Measurements from ENCODE around the gene FAM234B. TPM values are rescaled to one million over a fixed set of nuclear protein-coding genes. Genes with fewer than 3 reads are reported as not detected.

FAM234B gene
- total and polyA plus RNA-seq, 2 donors (not counting 1 experiment from before 2014, with no cell fraction given): 2.6 to 8.2 TPM

- Mint-ChIP-seq H3K4me3 (no peak overlapping the region), H3K27ac (no peak overlapping the region), H3K9me3 (ENCODE audit: insufficient read depth) (no peaks in the 10 kb centered on the region), H3K27me3 (peaks cover 20% of the 10 kb centered on the region), H3K4me1 (no peaks in the 10 kb centered on the region)
- Histone ChIP-seq H3K27ac (ENCODE audit: low read length in 2 of 2) (no peak overlapping the region), H3K9ac (ENCODE audit: low read length) (no peak overlapping the region), H4K20me1 (ENCODE audit: control insufficient read depth, insufficient read depth, low read length, poor library complexity, severe bottlenecking) (no peaks in the 10 kb centered on the region), H2AFZ (ENCODE audit: insufficient read depth, low read depth, low read length, poor library complexity, severe bottlenecking) (no peak overlapping the region), H3K27me3 (replicated peaks in 1 of 4; ENCODE audit: control extremely low read depth in 1 of 4, control insufficient read depth in 3 of 4, insufficient read depth in 4 of 4, low read length in 3 of 4) (no peaks in the 10 kb centered on the region), H3K36me3 (replicated peaks in 1 of 2; ENCODE audit: control extremely low read depth in 1 of 2, control insufficient read depth in 1 of 2, extremely low read depth in 1 of 2, insufficient read depth in 2 of 2, low read length in 1 of 2) (no peaks in the 10 kb centered on the region), H3K79me2 (ENCODE audit: control insufficient read depth, insufficient read depth, low read length) (no peaks in the 10 kb centered on the region), H3K4me1 (ENCODE audit: control insufficient read depth in 2 of 2, insufficient read depth in 2 of 2, low read length in 2 of 2) (no peaks in the 10 kb centered on the region), H3K9me3 (ENCODE audit: control extremely low read depth in 1 of 3, control insufficient read depth in 2 of 3, insufficient read depth in 1 of 3, low read length in 2 of 3) (no peaks in the 10 kb centered on the region), H3K4me3 (ENCODE audit: control extremely low read depth in 1 of 5, extremely low read depth in 1 of 5, insufficient read depth in 1 of 5, low read depth in 2 of 5, low read length in 4 of 5) (no peak overlapping the region), H3K4me2 (replicated peaks; ENCODE audit: low read depth, low read length, poor library complexity, severe bottlenecking) (no peak overlapping the region)
- ATAC-seq (ENCODE audit: low read depth): no peak
- no peak for DNase-seq
- WGBS (ENCODE audit: insufficient coverage): 93% methylated on average over 3 of the region's 5 CpGs
- TF ChIP-seq EZH2 (IDR thresholded peaks at IDR 0.05; ENCODE audit: borderline replicate concordance, insufficient read depth, low read depth, low read length, poor library complexity, severe bottlenecking) (no peak), CTCF (IDR thresholded peaks at IDR 0.05) (no peak)
- intact Hi-C loops (cut with micrococcal nuclease): no loop called here
- CTCF ChIA-PET: no interaction called here
- POLR2A ChIA-PET: no interaction called here
Observed at GRCh38 chr12:13127444-13127843, 83.3 kb downstream of the FAM234B start.

GRCh38 chr12:13128291-13128965 lies 84.2 kb downstream of the FAM234B start:
- H2AFZ ChIP-seq (ENCODE audit: insufficient read depth, low read depth, low read length, poor library complexity, severe bottlenecking): no peak overlapping the region
- no peak overlapping the region for H3K4me2 ChIP-seq (replicated peaks; ENCODE audit: low read depth, low read length, poor library complexity, severe bottlenecking)
- ChIA-PET POLR2A (no interaction called here), CTCF (no interaction called here)
- Mint-ChIP-seq H3K9me3 (ENCODE audit: insufficient read depth) (no peaks in the 10 kb centered on the region), H3K4me3 (no peak overlapping the region), H3K27ac (no peak overlapping the region), H3K4me1 (no peaks in the 10 kb centered on the region), H3K27me3 (peaks cover 17% of the 10 kb centered on the region)
- no peaks in the 10 kb centered on the region for H3K36me3 ChIP-seq (replicated peaks in 1 of 2; ENCODE audit: control extremely low read depth in 1 of 2, control insufficient read depth in 1 of 2, extremely low read depth in 1 of 2, insufficient read depth in 2 of 2, low read length in 1 of 2)
- H3K9me3 ChIP-seq (ENCODE audit: control extremely low read depth in 1 of 3, control insufficient read depth in 2 of 3, insufficient read depth in 1 of 3, low read length in 2 of 3): no peaks in the 10 kb centered on the region
- intact Hi-C loops (cut with micrococcal nuclease): no loop called here
- TF ChIP-seq CTCF (IDR thresholded peaks at IDR 0.05): no peak
- TF ChIP-seq EZH2 (IDR thresholded peaks at IDR 0.05; ENCODE audit: borderline replicate concordance, insufficient read depth, low read depth, low read length, poor library complexity, severe bottlenecking): no peak
- no peaks in the 10 kb centered on the region for H3K27me3 ChIP-seq (replicated peaks in 1 of 4; ENCODE audit: control extremely low read depth in 1 of 4, control insufficient read depth in 3 of 4, insufficient read depth in 4 of 4, low read length in 3 of 4)
- H3K4me1 ChIP-seq (ENCODE audit: control insufficient read depth in 2 of 2, insufficient read depth in 2 of 2, low read length in 2 of 2): no peaks in the 10 kb centered on the region
- H3K4me3 ChIP-seq (ENCODE audit: control extremely low read depth in 1 of 5, extremely low read depth in 1 of 5, insufficient read depth in 1 of 5, low read depth in 2 of 5, low read length in 4 of 5): no peak overlapping the region
- 91% methylated on average over 8 of the region's 8 CpGs for WGBS (ENCODE audit: insufficient coverage)
- H3K27ac ChIP-seq (ENCODE audit: low read length in 2 of 2): no peak overlapping the region
- no peak for ATAC-seq (ENCODE audit: low read depth)
- H3K79me2 ChIP-seq (ENCODE audit: control insufficient read depth, insufficient read depth, low read length): no peaks in the 10 kb centered on the region
- DNase-seq: no peak
- no peaks in the 10 kb centered on the region for H4K20me1 ChIP-seq (ENCODE audit: control insufficient read depth, insufficient read depth, low read length, poor library complexity, severe bottlenecking)
- no peak overlapping the region for H3K9ac ChIP-seq (ENCODE audit: low read length)
